ENCODE measurements around the gene PRKAG2. TPM values are rescaled to one million over a fixed set of nuclear protein-coding genes. Genes with fewer than 3 reads are reported as not detected.

PRKAG2 gene
- total RNA-seq, 1 experiment from 2014 or later, result 18.9 TPM

Small RNA genes lying within 50 kb of the gene (small RNA-seq; reads per million reads assigned to genes)
- not detected for gene RF00019
- gene RNU6-604P, result not detected

Other genes starting within 250 kb of the PRKAG2 start
- gene GALNTL5, start 79.3 kb upstream of the PRKAG2 start, total RNA-seq (2014; rRNA removed; shearing (Covaris generic)), result not detected in 2 replicates
- 21.9 and 27.0 TPM in 2 replicates for gene GALNT11, start 148.6 kb upstream of the PRKAG2 start, total RNA-seq (2014; rRNA removed; shearing (Covaris generic))

All from HT1080 (cell line).